Neuron (in vitro differentiated cells): ENCODE measurements around the gene DNHD1.

Experiments
- H2AFZ ChIP-seq: one replicate; pipeline ENCODE4 v1.6.1; 2013; ENCODE audit warnings: low read depth, mild to moderate bottlenecking, inconsistent platforms, low read length, moderate library complexity
- H3K27me3 ChIP-seq: one replicate; pipeline ENCODE4 v1.6.1; 2013; ENCODE audit warnings: low read length; ENCODE audit not compliant: insufficient read depth
- H3K36me3 ChIP-seq: one replicate; pipeline ENCODE4 v1.6.1; 2013; ENCODE audit warnings: low read length; ENCODE audit not compliant: insufficient read depth
- H3K4me1 ChIP-seq: one replicate; pipeline ENCODE4 v1.6.1; 2013; ENCODE audit warnings: low read length; ENCODE audit not compliant: insufficient read depth
- H3K4me3 ChIP-seq: 2 replicates; pipeline ENCODE4 v1.5.1; 2013; ENCODE audit warnings: mild to moderate bottlenecking, low read length, moderate library complexity
- H3K9me3 ChIP-seq: one replicate; pipeline ENCODE4 v1.6.1; 2013; ENCODE audit warnings: low read length

Gene DNHD1

DNA sequence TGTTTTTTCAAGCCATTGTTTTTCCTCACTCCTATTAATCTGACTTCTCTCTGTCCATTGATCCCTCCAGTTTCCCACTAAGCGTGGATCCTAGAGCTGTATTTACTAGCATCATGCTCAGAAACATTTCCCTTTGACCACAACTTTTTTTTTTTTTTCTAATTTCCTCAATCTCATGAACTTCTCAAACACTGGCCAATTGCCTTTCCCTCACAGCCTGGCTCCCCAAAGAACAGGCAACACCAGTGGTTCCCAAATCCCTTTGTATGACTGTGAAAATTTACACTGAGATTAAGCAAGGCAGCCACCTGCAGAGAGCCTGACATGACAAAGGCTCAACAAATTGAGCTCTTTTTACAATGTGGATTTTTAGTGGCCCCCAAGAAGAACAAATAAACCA, 123.6 kb downstream of the DNHD1 start:
- H2AFZ ChIP-seq, result no peak overlapping the region
- H3K4me3 ChIP-seq, result no peak overlapping the region
- H3K9me3 ChIP-seq, result no peaks in the 10 kb centered on the region
- H3K4me1 ChIP-seq, result peaks cover 13% of the 10 kb centered on the region
- no peaks in the 10 kb centered on the region for H3K27me3 ChIP-seq
- H3K36me3 ChIP-seq, result peaks cover 39% of the 10 kb centered on the region
